HuH-7 (cell line): ENCODE data around the gene CYB5R4.
"Not testable (repeated sequence)": the region's sequence is repeated elsewhere in the genome, so short reads cannot be mapped to it uniquely, and the experiment has no call there.

Source experiments
- DNase-seq: peaks from one replicate; pipeline ENCODE4 v3.0.0; 2011; ENCODE audit warnings: low spot score

The CYB5R4 gene

DNA sequence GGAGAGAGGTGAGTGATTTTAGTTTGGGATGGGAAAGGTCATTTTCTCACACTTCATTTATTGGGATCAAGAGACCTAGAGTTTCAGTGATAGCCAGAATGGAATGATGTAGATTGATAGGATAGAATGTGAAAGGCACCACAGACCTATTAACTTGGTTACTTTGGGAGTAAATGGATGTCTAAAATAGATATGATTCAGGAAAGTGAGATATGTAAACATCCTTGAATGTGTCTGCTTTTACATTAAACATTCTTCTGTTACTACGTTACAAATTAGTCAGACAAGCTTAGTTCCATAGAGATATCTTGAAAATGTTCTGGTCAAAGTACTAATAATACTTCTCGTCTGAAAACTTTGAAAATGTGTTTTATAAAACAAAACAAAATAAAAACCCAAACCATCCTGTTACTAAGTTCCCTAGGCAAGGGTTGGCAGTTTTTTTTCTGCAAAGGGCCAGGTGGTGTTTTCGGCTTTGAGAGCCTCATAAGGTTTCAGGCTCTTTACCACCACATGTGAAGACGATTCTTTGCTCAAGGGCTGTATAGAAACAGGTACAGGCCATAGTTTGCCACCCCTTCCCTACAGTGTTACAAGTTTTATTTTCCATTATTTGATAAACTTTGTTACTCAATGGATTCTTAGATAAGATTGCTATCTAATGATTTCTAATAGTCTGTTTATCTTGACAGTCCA lies 3.4 kb downstream of the CYB5R4 start:
- no peak for DNase-seq

DNA sequence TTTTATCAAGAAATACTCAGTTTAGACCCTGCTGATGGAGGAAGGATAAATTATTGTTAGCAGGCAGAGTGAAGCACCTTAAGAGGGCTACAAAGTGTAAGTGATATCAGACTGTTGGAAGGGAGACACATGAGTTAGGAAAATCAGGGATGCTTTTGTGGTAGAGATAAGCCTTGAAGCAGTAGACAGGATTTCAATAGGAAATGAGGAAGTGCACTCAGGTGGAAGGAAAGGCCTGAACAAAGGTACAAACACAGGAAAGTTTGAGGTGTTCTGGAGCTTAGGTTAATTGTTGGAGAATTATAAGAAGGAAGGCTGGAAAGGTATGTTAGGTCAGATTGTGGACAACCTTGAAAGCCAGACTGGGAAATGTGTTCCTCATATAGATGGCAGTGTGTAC lies 7.6 kb downstream of the CYB5R4 start:
- no peak for DNase-seq

DNA sequence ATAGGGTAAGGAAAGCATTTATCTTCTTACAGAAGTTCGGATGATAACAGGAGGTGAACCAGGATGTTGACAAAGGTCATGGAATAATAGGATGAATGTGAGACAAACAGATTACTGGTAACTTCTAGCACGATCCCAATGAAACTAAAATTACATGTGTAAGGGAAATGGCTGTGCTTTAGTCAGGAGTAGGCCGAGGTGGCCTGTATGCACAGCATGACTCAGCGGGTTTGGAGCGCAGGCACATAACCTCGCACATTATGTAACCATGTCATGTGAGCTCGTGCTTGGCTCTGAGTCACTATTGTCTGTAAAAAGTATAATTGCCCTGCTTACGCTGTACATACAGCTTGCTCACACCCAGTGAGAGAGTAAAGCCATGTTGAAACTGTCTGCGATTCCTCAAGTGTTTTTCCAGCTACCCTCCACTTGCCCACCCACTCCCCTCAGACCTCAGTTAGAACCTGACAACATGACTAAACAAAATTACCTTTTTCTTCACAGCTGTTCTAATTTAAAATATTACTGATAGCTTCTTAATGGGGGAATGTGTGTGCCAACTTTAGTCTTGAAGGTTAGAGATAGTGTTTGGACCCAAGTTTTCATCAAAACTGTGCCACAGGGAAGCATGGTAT lies 8.2 kb downstream of the CYB5R4 start:
- DNase-seq, result no peak

DNA sequence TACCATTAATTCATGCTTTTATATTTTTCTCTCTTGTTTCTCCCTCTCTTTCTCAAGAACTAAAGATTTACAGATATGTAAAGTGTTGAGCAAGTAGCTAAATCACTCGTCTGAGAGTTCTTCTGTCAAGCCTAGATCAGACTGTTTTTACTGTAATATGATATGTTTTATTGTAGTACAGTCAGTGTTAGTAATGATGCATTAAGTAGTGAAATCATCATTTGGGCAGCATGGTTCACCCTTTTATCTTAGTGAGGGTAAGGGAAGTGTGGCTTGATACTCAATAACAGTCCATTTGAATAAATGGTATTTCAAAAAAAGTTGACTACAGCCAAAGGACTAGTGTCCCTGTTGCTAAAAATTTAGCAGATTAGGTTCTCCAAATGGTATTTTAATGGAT lies 9.2 kb downstream of the CYB5R4 start:
- DNase-seq, result no peak

DNA sequence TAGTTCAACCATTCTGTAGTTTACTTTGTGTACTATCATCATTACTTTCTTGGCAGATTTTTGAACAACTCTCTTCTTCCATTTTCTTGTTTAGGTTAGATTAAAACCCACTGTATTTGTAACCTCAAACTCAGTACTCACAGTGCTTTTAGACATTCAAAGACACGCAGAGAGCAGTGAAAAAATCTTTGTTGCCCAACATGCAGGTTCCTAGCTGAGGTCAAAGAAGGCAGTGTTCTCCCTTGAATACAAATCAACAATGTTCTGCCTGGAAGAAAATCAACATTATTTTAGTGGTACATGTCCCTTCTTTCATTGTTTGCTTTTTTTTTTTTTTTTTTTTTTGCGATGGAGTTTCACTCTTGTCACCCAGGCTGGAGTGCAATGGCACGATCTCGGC lies 11.2 kb downstream of the CYB5R4 start:
- no peak for DNase-seq

- no peak for DNase-seq
Observed at GRCh38 chr6:83872386-83873118, 13.1 kb downstream of the CYB5R4 start.

DNA sequence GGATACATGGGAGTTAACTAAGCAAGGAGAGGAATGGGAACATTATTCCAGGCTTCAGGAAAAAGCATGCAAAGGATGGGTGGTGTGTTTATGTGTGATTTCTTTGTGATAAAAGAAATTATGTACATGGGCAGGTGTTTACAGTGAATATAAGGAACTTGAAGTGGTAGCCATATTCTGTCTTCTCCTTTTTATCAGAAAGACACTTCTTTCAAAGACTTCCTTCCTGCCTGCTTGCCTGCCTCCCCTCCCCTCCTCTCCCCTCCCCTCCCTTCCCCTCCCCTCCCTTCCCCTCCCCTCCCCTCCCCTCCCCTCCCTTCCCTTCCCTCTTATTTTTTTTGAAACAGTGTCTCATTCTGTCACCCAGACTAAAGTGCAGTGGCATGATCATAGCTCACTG lies 14.4 kb downstream of the CYB5R4 start:
- DNase-seq, result no peak

DNA sequence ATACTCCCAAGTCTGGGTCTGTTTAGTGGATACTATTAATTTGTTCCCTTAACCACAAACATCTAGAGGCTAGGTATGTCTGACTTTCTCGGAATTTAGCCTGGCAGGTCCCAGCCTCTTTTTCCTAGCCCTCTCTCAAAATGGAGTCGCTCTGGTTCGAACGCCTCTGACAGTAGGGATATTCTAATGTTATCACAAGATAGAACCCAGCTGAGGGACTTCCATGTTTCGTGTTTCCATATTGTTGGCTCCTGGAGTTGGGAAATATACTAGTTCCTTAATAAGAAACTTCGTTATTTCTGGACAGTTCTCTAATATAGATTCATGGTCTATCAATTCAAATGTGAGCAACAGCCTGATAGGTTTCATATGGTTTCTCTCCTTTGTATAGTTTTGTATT lies 16.4 kb downstream of the CYB5R4 start:
- no peak for DNase-seq

DNA sequence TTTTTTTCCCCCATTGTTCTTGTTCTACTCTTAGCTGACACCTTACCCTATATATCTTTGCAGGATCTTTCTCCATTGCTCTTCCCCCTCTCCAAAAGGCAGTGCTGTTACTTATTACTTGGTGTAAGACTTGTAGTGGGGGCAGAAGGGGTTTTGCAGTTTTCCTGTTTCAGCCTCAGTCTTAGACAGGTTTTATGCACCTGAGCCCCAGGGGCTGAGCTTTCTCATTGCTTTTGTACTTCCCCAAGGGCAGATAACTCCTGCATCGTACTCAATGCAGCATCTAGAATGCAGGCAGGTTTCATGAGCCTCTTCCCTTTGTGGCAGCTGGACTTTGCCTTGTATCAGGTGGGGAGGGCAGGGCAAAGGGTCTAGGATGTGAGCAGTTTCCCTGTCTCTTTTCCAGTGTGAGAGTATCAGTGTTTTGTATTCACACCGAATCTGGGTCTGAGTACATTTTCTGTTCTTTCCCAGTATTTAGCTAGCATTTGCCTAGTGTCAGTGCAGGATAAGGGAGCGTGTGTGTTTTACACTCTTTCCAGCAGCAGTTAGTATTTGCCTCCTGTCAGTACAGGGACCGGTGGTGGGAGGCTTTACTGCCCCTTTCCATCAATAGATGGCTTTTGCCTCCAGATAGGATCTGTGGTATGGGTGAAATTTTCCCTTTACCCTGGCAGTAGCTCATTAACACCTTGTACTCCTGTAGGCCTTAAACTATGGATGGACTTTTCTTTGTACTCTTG lies 19.6 kb downstream of the CYB5R4 start:
- DNase-seq, result no peak

- no peak for DNase-seq
Observed at GRCh38 chr6:83879746-83880145, 20.3 kb downstream of the CYB5R4 start.

- no peak for DNase-seq
Observed at GRCh38 chr6:83883240-83883639, 23.8 kb downstream of the CYB5R4 start.

- DNase-seq, result peak; percentile 30
Observed at GRCh38 chr6:83884523-83884922, 25.0 kb downstream of the CYB5R4 start.

- DNase-seq, result no peak
Observed at GRCh38 chr6:83885984-83886383, 26.5 kb downstream of the CYB5R4 start.

- DNase-seq, result no peak
Observed at GRCh38 chr6:83889621-83890020, 30.1 kb downstream of the CYB5R4 start.

DNA sequence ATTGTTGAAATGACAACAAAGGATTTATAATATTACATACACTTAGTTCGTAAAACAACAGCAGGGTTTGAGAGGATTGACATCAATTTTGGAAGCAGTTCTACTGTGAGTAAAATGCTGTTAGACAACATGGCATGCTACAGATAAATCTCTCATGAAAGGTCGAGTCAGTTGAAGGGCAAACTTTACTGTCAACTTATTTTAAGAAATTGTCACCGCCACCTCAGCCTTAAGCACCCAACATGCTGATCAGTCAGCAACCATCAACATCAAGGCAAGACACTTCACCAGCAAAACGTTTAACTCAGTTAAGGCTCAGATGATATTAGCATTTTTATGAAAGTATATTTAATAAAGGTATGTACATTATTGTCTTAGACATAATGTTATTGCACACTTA lies 31.0 kb downstream of the CYB5R4 start:
- no peak for DNase-seq

DNA sequence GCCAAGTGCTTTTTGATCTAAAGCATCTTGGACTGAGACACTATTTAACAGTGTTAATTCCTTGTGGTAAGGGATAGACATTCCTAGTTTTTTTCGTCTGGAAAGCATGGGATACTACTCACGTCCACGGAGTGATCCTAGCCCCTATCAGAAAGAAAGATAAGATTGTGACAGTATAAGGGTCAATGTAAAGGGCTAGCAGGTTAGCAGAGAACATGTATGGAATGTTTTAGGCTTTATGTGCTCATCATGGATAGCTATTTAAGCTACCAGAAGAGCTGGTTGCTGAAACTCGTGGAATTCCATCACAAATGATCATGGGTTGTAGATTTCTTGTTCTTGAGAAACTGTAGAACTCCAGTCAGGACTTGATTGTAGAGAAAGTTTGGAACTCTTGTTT lies 32.1 kb downstream of the CYB5R4 start:
- DNase-seq, result no peak

GRCh38 chr6:83893024-83893423 lies 33.5 kb downstream of the CYB5R4 start:
- no peak for DNase-seq

DNA sequence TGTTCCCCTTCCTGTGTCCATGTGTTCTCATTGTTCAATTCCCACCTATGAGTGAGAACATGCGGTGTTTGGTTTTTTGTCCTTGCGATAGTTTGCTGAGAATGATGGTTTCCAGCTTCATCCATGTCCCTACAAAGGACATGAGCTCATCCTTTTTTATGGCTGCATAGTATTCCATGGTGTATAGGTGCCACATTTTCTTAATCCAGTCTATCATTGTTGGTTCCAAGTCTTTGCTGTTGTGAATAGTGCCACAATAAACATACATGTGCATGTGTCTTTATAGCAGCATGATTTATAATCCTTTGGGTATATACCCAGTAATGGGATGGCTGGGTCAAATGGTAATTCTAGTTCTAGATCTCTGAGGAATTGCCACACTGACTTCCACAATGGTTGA lies 37.6 kb downstream of the CYB5R4 start:
- not testable (repeated sequence) for DNase-seq

- no peak for DNase-seq
Observed at GRCh38 chr6:83901624-83902023, 42.1 kb downstream of the CYB5R4 start.

DNA sequence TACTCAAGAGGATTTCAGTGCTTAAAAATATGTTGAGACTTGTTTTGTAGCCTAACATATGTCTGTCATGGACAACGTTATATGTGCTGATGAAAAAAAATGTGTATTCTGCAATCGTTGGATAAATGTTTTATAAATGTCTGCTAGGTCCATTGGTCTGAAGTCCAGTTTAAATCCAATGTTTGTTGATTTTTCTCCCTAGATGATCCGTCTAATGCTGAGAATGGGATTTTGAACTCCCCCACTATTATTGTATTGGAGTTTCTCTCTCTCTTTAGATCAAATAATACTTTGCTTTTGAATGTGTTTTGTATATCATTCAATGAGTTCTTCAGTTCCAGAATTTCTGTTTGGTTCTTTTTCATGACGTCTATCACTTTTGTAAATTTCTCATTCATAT lies 44.9 kb downstream of the CYB5R4 start:
- no peak for DNase-seq

GRCh38 chr6:83905648-83906047 lies 46.2 kb downstream of the CYB5R4 start:
- DNase-seq, result no peak

DNA sequence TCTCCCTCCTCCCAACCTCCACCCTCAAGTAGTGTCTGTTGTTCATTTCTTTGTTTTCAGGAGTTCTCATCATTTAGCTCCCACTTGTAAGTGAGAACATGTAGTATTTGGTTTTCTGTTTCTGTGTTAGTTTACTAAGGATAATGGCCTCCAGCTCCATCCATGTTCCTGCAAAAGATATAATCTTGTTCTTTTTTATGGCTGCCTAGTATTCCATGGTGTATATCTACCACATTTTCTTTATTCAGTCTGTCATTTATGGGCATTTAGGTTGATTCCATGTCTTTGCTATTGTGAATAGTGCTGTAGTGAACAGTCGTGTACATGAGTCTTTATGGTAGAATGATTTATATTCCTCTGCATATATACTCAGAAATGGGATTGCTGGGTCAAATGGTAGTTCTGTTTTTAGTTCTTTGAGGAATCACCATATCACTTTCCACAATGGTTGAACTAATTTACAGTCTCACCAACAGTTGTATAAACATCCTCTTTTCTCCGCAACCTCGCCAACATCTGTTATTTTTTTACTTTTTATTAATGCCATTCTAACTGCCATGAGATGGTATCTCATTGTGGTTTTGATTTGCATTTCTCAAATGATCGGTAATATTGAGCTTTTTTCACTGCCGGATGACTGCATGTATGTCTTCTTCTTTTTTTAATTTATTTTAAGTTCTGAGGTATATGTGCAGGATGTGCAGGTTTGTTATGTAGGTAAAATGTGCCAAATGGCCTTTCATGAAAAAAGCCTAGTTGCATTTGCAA lies 48.3 kb downstream of the CYB5R4 start:
- not testable (repeated sequence) for DNase-seq
